ENCODE measurements around the gene MYL6.

The MYL6 gene

GRCh38 chr12:56196818-56197550, 38.8 kb downstream of the MYL6 start:
- TF ChIP-seq TEAD4 (IDR thresholded peaks at IDR 0.05), result peak; percentile 30; the same call in 1 of the 2 replicates

GRCh38 chr12:56197921-56198635, 39.9 kb downstream of the MYL6 start:
- TF ChIP-seq MAX (IDR thresholded peaks at IDR 0.05) (no peak), USF1 (IDR thresholded peaks at IDR 0.05) (no peak), TCF12 (IDR thresholded peaks at IDR 0.05; ENCODE audit: low read depth) (no peak), EGR1 (IDR thresholded peaks at IDR 0.05) (no peak), ZBTB7A (IDR thresholded peaks at IDR 0.05; ENCODE audit: low read depth) (no peak), NFIC (IDR thresholded peaks at IDR 0.05) (no peak), TEAD4 (IDR thresholded peaks at IDR 0.05) (no peak)

- TF ChIP-seq TEAD4 (IDR thresholded peaks at IDR 0.05) (0 out of 2 replicates have a peak, but pooled peaks have one; percentile 9), USF1 (IDR thresholded peaks at IDR 0.05) (no peak)
Measured at GRCh38 chr12:56198836-56199235, 40.7 kb downstream of the MYL6 start.

GRCh38 chr12:56202366-56202765, 44.2 kb downstream of the MYL6 start:
- no peak for TF ChIP-seq YY1 (IDR thresholded peaks at IDR 0.05; ENCODE audit: low read depth)
- TF ChIP-seq EGR1 (IDR thresholded peaks at IDR 0.05), result no peak
- TF ChIP-seq REST (IDR thresholded peaks at IDR 0.05; ENCODE audit: low read depth), result no peak
- TF ChIP-seq RAD21 (IDR thresholded peaks at IDR 0.05; ENCODE audit: low read depth), result no peak
- no peak for TF ChIP-seq TCF12 (IDR thresholded peaks at IDR 0.05; ENCODE audit: low read depth)
- no peak for TF ChIP-seq EP300 (IDR thresholded peaks at IDR 0.05; ENCODE audit: borderline replicate concordance)
- no peak for TF ChIP-seq TEAD4 (IDR thresholded peaks at IDR 0.05)
- no peak for TF ChIP-seq ZBTB7A (IDR thresholded peaks at IDR 0.05; ENCODE audit: low read depth)
- no peak for TF ChIP-seq NFIC (IDR thresholded peaks at IDR 0.05)
- TF ChIP-seq CREB1 (IDR thresholded peaks at IDR 0.05; ENCODE audit: low read depth), result no peak
- no peak for TF ChIP-seq USF1 (IDR thresholded peaks at IDR 0.05)
- no peak for TF ChIP-seq CEBPB (IDR thresholded peaks at IDR 0.05)
- TF ChIP-seq TAF1 (IDR thresholded peaks at IDR 0.05; ENCODE audit: low read depth), result no peak
- no peak for TF ChIP-seq FOXM1 (IDR thresholded peaks at IDR 0.05; ENCODE audit: borderline replicate concordance, low read depth)
- TF ChIP-seq MAX (IDR thresholded peaks at IDR 0.05), result no peak

- no peak for TF ChIP-seq RAD21 (IDR thresholded peaks at IDR 0.05; ENCODE audit: low read depth)
- TF ChIP-seq TAF1 (IDR thresholded peaks at IDR 0.05; ENCODE audit: low read depth), result no peak
- no peak for TF ChIP-seq NFIC (IDR thresholded peaks at IDR 0.05)
- no peak for TF ChIP-seq YY1 (IDR thresholded peaks at IDR 0.05; ENCODE audit: low read depth)
- no peak for TF ChIP-seq USF1 (IDR thresholded peaks at IDR 0.05)
- no peak for TF ChIP-seq ZBTB7A (IDR thresholded peaks at IDR 0.05; ENCODE audit: low read depth)
- no peak for TF ChIP-seq TCF12 (IDR thresholded peaks at IDR 0.05; ENCODE audit: low read depth)
- no peak for TF ChIP-seq TEAD4 (IDR thresholded peaks at IDR 0.05)
- no peak for TF ChIP-seq MAX (IDR thresholded peaks at IDR 0.05)
- TF ChIP-seq CEBPB (IDR thresholded peaks at IDR 0.05), result no peak
- no peak for TF ChIP-seq FOXM1 (IDR thresholded peaks at IDR 0.05; ENCODE audit: borderline replicate concordance, low read depth)
- TF ChIP-seq EGR1 (IDR thresholded peaks at IDR 0.05), result no peak
Measured at GRCh38 chr12:56202838-56203237, 44.7 kb downstream of the MYL6 start.

GRCh38 chr12:56204275-56204674, 46.1 kb downstream of the MYL6 start:
- TF ChIP-seq MAX (IDR thresholded peaks at IDR 0.05) (no peak), TAF1 (IDR thresholded peaks at IDR 0.05; ENCODE audit: low read depth) (no peak)

- TF ChIP-seq EGR1 (IDR thresholded peaks at IDR 0.05) (no peak), EP300 (IDR thresholded peaks at IDR 0.05; ENCODE audit: borderline replicate concordance) (no peak), FOXM1 (IDR thresholded peaks at IDR 0.05; ENCODE audit: borderline replicate concordance, low read depth) (no peak), MAX (IDR thresholded peaks at IDR 0.05) (no peak), TAF1 (IDR thresholded peaks at IDR 0.05; ENCODE audit: low read depth) (no peak), NFIC (IDR thresholded peaks at IDR 0.05) (no peak), YY1 (IDR thresholded peaks at IDR 0.05; ENCODE audit: low read depth) (no peak), RAD21 (IDR thresholded peaks at IDR 0.05; ENCODE audit: low read depth) (no peak), ZBTB7A (IDR thresholded peaks at IDR 0.05; ENCODE audit: low read depth) (no peak), USF1 (IDR thresholded peaks at IDR 0.05) (no peak), CEBPB (IDR thresholded peaks at IDR 0.05) (no peak), TEAD4 (IDR thresholded peaks at IDR 0.05) (no peak), TCF12 (IDR thresholded peaks at IDR 0.05; ENCODE audit: low read depth) (no peak), CREB1 (IDR thresholded peaks at IDR 0.05; ENCODE audit: low read depth) (no peak), REST (IDR thresholded peaks at IDR 0.05; ENCODE audit: low read depth) (no peak)
Measured at GRCh38 chr12:56205445-56205844, 47.3 kb downstream of the MYL6 start.

All from Ishikawa (cell line).